Measurements from ENCODE around the gene PLCB4. TPM values are rescaled to one million over a fixed set of nuclear protein-coding genes. Genes with fewer than 3 reads are reported as not detected.

The PLCB4 gene
- total RNA-seq, 1 donor from 2014 or later, result 6.6 TPM

GRCh38 chr20:9353180-9353915 is 284.5 kb downstream of the PLCB4 start:
- H3K36me3 ChIP-seq, result no peaks in the 10 kb centered on the region
- H3K4me1 ChIP-seq, result peaks cover 20% of the 10 kb centered on the region
- H3K4me3 ChIP-seq, result no peak overlapping the region
- H3K27me3 ChIP-seq (ENCODE audit: low read depth), result no peaks in the 10 kb centered on the region
- ATAC-seq (no peak), DNase-seq (no peak)
- TF ChIP-seq CTCF (IDR thresholded peaks at IDR 0.05), result no peak
- intact Hi-C loops (cut with DNase I), result no loop called here
- H3K27ac ChIP-seq, result no peak overlapping the region
- H3K9me3 ChIP-seq, result no peaks in the 10 kb centered on the region

GRCh38 chr20:9353916-9354276 is 285.0 kb downstream of the PLCB4 start:
- no peak for ATAC-seq
- H3K27ac ChIP-seq, result no peak overlapping the region

GRCh38 chr20:9354579-9354978 is 285.7 kb downstream of the PLCB4 start:
- ATAC-seq (no peak), DNase-seq (no peak)
- TF ChIP-seq CTCF (IDR thresholded peaks at IDR 0.05), result no peak
- Histone ChIP-seq H3K9me3 (no peaks in the 10 kb centered on the region), H3K4me1 (peaks cover 8% of the 10 kb centered on the region), H3K27me3 (ENCODE audit: low read depth) (no peaks in the 10 kb centered on the region), H3K27ac (no peak overlapping the region), H3K4me3 (no peak overlapping the region), H3K36me3 (no peaks in the 10 kb centered on the region)
- intact Hi-C loops (cut with DNase I), result no loop called here

More at GRCh38 chr20:9353916-9354276, 285.0 kb downstream of the PLCB4 start:
- intact Hi-C loops (cut with DNase I), result no loop called here
- no peaks in the 10 kb centered on the region for H3K36me3 ChIP-seq
- no peaks in the 10 kb centered on the region for H3K9me3 ChIP-seq
- TF ChIP-seq CTCF (IDR thresholded peaks at IDR 0.05), result no peak
- DNase-seq, result no peak
- H3K4me1 ChIP-seq, result peaks cover 14% of the 10 kb centered on the region
- H3K27me3 ChIP-seq (ENCODE audit: low read depth), result no peaks in the 10 kb centered on the region
- no peak overlapping the region for H3K4me3 ChIP-seq

GRCh38 chr20:9358001-9358400 is 289.1 kb downstream of the PLCB4 start:
- ATAC-seq (no peak), DNase-seq (no peak)
- Histone ChIP-seq H3K9me3 (no peaks in the 10 kb centered on the region), H3K4me1 (peaks cover 17% of the 10 kb centered on the region), H3K36me3 (peaks cover 2% of the 10 kb centered on the region), H3K27ac (no peak overlapping the region), H3K27me3 (ENCODE audit: low read depth) (no peaks in the 10 kb centered on the region), H3K4me3 (no peak overlapping the region)
- intact Hi-C loops (cut with DNase I), result no loop called here
- no peak for TF ChIP-seq CTCF (IDR thresholded peaks at IDR 0.05)

GRCh38 chr20:9359561-9360308 is 290.8 kb downstream of the PLCB4 start:
- Histone ChIP-seq H3K9me3 (no peaks in the 10 kb centered on the region), H3K4me1 (peaks cover 9% of the 10 kb centered on the region), H3K27me3 (ENCODE audit: low read depth) (no peaks in the 10 kb centered on the region), H3K36me3 (peaks cover 6% of the 10 kb centered on the region), H3K27ac (peak overlapping the region; percentile 8), H3K4me3 (no peak overlapping the region)
- DNase-seq (no peak), ATAC-seq (peak in 1 of 2 donors; percentile 43)
- intact Hi-C loops (cut with DNase I), result no loop called here
- peak; percentile 47 for TF ChIP-seq CTCF (IDR thresholded peaks at IDR 0.05)

Data from lower lobe of right lung (tissue), 2 donors.